RCC 7860 (cell line): ENCODE results near the gene LYPD3.
"Not testable (repeated sequence)": the region's sequence is repeated elsewhere in the genome, so short reads cannot be mapped to it uniquely, and the experiment has no call there.

Source experiments
- DNase-seq: peaks from one replicate; pipeline ENCODE4 v3.0.0-alpha.2; 2015; ENCODE audit warnings: low spot score
- FAIRE-seq: peaks from 2 replicates; lab custom pipeline; 2012; peaks lifted over from hg19 to GRCh38; lab: Jason Lieb, UNC

Gene LYPD3

GRCh38 chr19:43462785-43463380 lies 2.5 kb downstream of the LYPD3 start:
- FAIRE-seq, result no peak
- DNase-seq, result no peak

GRCh38 chr19:43462383-43462782 lies 3.0 kb downstream of the LYPD3 start:
- DNase-seq, result no peak
- FAIRE-seq, result no peak

GRCh38 chr19:43461303-43461702 lies 4.1 kb downstream of the LYPD3 start:
- no peak for DNase-seq
- no peak for FAIRE-seq

- FAIRE-seq, result no peak
- no peak for DNase-seq
Measured at GRCh38 chr19:43460362-43461016, 4.9 kb downstream of the LYPD3 start.

GRCh38 chr19:43457809-43458208 lies 7.6 kb downstream of the LYPD3 start:
- FAIRE-seq, result no peak

GRCh38 chr19:43455321-43456113 lies 9.9 kb downstream of the LYPD3 start:
- FAIRE-seq, result no peak
- no peak for DNase-seq

More at GRCh38 chr19:43457809-43458208, 7.6 kb downstream of the LYPD3 start:
- DNase-seq, result no peak

- DNase-seq, result no peak
- FAIRE-seq, result no peak
Measured at GRCh38 chr19:43454031-43454430, 11.4 kb downstream of the LYPD3 start.

GRCh38 chr19:43452582-43452981 lies 12.8 kb downstream of the LYPD3 start:
- FAIRE-seq, result no peak
- no peak for DNase-seq

GRCh38 chr19:43450545-43450997 lies 14.8 kb downstream of the LYPD3 start:
- DNase-seq, result peak; percentile 39
- FAIRE-seq, result peak; percentile 29

- no peak for FAIRE-seq
- DNase-seq, result no peak
Measured at GRCh38 chr19:43447655-43448054, 17.8 kb downstream of the LYPD3 start.

GRCh38 chr19:43446746-43447489 lies 18.5 kb downstream of the LYPD3 start:
- DNase-seq (peak; percentile 50), FAIRE-seq (no peak)

GRCh38 chr19:43445426-43445825 lies 20.0 kb downstream of the LYPD3 start:
- no peak for FAIRE-seq
- no peak for DNase-seq

GRCh38 chr19:43444531-43445287 lies 20.7 kb downstream of the LYPD3 start:
- DNase-seq (peak; percentile 76), FAIRE-seq (peak; percentile 92)

- not testable (repeated sequence) for FAIRE-seq, DNase-seq
Measured at GRCh38 chr19:43444091-43444490, 21.3 kb downstream of the LYPD3 start.

GRCh38 chr19:43441716-43442115 lies 23.7 kb downstream of the LYPD3 start:
- no peak for FAIRE-seq
- DNase-seq, result no peak

GRCh38 chr19:43439709-43440063 lies 25.7 kb downstream of the LYPD3 start:
- DNase-seq (no peak), FAIRE-seq (no peak)

- DNase-seq, result no peak
- FAIRE-seq, result no peak
Measured at GRCh38 chr19:43439032-43439708, 26.2 kb downstream of the LYPD3 start.

GRCh38 chr19:43438291-43439031 lies 26.9 kb downstream of the LYPD3 start:
- DNase-seq, result no peak
- FAIRE-seq, result no peak

GRCh38 chr19:43437712-43438111 lies 27.7 kb downstream of the LYPD3 start:
- no peak for FAIRE-seq

More at GRCh38 chr19:43437712-43438111, 27.7 kb downstream of the LYPD3 start:
- no peak for DNase-seq
